ENCODE results near the gene KIAA0319L.

- TF ChIP-seq, protein P1, sequence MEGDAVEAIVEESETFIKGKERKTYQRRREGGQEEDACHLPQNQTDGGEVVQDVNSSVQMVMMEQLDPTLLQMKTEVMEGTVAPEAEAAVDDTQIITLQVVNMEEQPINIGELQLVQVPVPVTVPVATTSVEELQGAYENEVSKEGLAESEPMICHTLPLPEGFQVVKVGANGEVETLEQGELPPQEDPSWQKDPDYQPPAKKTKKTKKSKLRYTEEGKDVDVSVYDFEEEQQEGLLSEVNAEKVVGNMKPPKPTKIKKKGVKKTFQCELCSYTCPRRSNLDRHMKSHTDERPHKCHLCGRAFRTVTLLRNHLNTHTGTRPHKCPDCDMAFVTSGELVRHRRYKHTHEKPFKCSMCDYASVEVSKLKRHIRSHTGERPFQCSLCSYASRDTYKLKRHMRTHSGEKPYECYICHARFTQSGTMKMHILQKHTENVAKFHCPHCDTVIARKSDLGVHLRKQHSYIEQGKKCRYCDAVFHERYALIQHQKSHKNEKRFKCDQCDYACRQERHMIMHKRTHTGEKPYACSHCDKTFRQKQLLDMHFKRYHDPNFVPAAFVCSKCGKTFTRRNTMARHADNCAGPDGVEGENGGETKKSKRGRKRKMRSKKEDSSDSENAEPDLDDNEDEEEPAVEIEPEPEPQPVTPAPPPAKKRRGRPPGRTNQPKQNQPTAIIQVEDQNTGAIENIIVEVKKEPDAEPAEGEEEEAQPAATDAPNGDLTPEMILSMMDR (IDR thresholded peaks at IDR 0.05) = no peak
- TF ChIP-seq EZH2phosphoT487 (IDR thresholded peaks at IDR 0.05) (no peak), EZH2 (IDR thresholded peaks at IDR 0.05) (no peak)
These were observed 162.8 kb downstream of the KIAA0319L start for GRCh38 chr1:35394386-35394785.

All from neural progenitor cell (in vitro differentiated cells).